Ramos (cell line): Measurements from ENCODE around the gene ZNF646.

ENCODE experiments used
- in situ Hi-C: fragments of 300-500 bp; cut with MboI; formaldehyde crosslinking; loops from one replicate; pipeline ENCODE4 v1.14.3; 2022; ENCODE audit warnings: low sequenced_read_pairs; ENCODE audit not compliant: unreplicated experiment

ZNF646 gene

DNA sequence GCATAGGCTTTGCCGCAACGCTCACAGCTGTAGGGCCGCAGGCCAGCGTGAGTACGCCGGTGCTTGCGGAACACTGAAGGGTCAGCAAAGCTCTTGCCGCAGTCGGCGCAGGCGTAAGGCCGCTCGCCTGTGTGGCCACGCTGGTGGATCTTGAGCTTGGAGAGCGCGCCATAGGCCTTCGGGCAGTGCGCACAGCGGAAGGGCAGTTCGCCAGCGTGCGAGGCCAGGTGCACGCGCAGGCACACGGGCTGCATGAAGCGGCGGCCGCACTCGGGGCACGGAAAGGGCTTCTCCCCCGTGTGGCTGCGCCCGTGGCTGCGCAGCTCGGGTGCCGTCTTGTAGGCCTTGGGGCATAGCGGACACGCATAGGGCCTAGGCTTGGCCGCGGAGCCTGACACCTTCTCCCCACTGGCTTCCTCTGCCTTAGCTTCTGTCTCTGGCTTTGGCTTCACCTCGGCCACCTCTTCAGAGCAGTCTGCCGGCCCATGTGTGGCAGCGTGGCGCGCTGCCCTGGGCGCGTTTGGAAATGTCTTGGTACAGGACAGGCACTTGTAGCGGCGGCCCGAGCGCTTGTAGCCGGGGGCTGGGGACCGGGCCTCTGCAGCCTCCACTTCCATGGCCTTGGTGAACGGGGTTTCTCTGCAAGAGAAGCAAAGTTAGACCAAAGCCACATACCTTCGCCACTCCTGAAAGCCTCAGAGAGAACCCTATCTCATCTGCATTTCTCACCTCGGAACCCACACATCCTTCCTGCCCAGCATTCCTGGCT, 10.2 kb upstream of the ZNF646 start:
- in situ Hi-C loops: no loop called here

DNA sequence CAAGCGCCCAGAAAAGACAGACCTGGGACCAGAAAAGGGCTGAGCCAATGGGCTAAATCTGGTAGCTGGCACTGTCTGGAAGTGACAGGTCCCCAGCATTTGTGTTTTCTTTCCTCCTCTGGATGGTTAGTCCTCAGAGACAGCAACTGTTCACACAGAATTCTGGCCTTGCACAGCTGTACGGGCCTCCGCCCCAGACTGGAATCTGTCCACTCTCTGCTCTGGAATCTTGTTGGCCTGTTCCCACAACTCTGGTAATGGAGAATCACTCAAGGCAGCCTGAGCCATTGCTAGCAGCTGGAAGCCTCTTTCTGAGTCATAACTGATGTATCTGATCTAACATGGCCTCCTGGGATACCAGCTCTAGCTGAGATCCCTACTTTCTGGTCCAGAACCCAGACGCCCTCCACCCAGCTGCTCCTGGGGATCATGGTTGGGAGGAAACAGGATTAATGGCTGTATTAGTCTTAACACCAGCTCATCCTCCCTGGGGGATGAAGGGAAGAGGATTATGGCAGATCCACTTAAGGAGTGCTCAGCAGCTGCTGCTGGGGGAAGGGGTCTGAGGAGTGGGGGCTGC, 9.2 kb upstream of the ZNF646 start:
- in situ Hi-C loops: no loop called here

DNA sequence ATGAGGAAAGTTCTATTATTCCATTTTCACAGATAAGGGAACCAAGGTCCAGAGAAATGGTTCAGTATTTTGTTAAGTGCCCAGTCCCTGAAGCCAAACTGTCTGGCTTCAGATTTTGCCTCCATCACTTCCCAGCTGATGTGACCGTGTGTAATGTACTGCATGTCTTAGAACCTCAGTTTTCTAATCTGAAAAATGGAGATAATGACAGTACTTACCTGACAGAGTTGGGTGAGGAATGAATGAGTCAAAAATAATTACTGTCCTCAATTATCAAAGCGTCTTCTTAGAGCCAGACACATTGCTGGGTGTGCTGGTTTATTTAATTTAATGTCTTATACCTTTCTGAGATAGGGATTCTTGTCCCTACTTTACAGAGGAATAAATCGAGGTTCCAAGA, 6.9 kb upstream of the ZNF646 start:
- in situ Hi-C loops: no loop called here

DNA sequence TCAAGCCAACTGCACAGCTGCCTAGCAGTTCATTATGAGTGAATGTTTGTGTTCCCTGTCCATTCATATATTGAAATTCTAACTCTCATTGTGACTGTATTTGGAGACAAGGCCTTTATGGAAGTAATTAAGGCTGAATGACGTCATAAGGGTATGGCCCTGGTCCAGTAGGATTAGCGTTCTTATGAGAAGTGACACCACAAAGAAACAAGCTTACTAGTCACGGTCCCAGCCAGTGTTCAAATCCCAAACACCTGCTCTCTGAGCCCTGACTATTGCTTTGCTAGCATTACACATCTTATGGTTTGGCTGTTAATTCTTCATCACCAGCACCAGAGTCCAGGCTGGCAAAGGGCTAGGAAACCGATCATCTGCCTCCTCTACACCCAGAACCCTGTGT, 2.4 kb upstream of the ZNF646 start:
- in situ Hi-C loops: no loop called here

DNA sequence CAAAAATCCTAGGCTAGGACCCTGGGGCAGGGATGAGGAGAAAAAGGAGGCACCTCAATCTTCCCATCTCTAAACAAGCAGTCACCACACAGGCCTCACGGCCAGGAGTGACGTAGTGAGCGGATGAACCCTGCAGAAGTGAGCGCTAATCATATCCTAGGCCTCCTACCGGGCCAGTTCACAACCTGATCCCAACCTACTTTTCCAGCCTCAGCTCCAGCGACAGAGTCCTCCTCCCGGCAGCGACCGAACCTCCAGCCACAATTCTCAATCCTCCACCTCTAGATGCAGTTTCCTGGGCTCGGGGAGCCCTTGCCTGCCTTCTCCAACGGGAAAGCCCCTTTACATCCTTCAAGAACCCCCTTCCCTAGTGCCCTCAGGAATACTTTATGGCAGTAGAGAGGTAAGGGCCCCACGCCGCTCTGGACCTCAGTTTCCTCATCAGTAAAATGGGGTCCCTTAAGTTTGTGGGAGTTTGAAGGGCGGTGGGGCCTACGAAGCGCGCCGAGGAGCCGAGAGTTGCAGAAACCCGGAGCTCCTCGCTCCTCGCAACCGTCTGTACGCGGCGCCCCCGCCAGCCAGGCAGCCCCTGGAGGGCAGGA, 1.6 kb upstream of the ZNF646 start:
- in situ Hi-C loops: no loop called here

DNA sequence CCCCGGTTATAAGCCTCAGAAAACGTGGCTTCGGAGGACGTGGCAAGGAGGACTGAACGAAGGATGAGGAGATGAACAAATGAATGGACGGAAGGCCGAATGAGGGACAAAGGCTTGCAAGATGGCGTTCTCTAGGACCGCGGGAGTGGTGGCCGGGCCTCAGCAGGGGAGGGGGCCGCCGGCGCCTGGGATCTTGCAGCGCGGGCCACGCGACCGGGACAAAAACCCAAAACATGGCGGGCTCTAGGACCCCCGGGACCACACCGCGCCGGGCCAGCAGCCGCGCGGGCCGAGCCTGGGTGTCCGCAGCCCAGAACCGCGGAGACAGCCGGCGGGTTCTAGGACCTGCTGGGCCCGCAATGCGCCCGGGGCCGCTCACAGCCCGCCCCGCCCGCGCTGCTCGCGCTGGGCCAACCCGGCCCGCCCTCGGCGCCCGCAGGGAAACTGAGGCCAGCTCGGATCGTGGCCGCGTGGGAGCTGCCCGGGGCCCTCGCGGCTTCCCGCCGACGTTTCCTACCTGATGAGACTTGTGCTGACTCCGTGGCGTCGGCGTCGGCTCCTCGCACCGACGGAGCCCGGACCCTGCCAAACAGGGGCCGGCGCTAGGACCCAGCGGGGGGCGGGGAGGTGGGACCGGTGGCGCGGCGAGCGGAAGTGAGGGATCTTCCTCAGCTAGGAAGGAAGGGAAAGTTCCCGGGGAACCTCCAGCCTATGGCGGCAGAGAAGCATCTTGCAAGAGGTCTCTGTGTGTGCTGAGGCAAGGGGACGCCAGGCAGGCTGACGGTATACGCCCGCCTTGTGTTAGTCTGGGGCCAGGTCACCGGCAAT, 866 bp upstream of the ZNF646 start:
- in situ Hi-C loops: no loop called here

DNA sequence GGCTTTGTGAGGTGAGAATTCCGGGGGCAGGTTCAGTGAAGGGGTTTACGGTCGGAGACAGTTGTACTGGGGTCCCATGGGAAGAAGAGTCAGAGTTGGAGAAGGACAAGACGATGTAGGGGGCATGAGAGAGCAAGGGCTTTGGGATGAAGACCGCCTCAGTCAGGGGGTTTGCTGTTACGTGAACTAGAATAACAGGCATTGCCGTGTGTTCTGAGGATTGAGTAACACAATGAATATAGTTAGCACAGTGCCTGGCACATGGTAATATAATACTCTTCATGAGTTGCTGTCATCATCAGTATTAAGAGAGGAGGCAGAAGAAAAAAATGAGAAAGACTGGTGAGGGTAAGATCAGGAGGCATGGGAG, 577 bp downstream of the ZNF646 start:
- in situ Hi-C loops: no loop called here

DNA sequence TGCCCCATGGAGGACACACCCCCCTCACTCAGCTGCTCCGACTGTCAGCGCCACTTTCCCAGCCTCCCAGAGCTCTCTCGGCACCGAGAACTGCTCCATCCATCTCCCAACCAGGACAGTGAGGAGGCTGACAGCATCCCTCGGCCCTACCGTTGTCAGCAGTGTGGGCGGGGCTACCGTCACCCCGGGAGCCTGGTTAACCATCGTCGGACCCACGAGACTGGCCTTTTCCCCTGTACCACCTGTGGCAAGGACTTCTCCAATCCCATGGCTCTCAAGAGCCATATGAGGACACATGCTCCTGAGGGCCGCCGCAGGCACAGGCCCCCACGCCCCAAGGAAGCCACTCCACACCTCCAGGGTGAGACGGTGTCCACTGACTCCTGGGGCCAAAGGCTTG, 2.1 kb downstream of the ZNF646 start:
- in situ Hi-C loops: no loop called here

DNA sequence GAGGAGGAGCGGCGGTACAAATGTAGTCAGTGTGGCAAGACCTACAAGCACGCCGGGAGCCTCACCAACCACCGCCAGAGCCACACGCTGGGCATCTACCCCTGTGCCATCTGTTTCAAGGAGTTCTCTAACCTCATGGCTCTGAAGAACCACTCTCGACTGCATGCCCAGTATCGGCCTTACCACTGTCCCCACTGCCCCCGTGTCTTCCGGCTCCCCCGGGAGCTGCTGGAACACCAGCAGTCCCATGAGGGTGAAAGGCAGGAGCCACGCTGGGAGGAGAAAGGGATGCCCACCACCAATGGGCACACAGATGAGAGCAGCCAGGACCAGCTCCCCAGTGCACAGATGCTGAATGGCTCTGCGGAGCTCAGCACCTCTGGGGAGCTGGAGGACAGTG, 2.8 kb downstream of the ZNF646 start:
- in situ Hi-C loops: no loop called here

DNA sequence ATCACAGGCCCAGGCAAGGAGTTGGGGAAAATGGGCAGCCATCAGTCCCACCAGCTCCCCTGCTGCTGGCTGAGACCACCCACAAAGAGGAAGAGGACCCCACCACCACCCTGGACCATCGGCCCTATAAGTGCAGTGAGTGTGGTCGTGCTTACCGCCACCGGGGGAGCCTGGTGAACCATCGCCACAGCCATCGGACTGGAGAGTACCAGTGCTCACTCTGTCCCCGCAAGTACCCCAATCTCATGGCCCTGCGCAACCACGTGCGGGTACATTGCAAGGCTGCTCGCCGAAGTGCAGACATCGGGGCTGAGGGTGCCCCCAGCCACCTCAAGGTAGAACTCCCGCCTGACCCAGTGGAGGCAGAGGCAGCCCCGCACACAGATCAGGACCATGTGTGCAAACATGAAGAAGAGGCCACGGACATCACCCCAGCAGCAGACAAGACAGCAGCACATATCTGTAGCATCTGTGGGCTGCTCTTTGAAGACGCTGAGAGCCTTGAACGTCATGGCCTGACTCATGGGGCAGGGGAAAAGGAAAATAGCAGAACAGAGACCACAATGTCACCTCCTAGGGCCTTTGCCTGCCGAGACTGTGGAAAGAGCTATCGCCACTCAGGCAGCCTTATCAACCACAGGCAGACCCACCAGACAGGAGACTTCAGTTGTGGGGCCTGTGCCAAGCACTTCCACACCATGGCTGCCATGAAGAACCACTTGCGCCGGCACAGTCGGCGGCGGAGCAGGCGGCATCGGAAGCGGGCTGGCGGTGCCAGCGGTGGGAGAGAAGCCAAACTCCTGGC, 3.6 kb downstream of the ZNF646 start:
- in situ Hi-C loops: no loop called here

DNA sequence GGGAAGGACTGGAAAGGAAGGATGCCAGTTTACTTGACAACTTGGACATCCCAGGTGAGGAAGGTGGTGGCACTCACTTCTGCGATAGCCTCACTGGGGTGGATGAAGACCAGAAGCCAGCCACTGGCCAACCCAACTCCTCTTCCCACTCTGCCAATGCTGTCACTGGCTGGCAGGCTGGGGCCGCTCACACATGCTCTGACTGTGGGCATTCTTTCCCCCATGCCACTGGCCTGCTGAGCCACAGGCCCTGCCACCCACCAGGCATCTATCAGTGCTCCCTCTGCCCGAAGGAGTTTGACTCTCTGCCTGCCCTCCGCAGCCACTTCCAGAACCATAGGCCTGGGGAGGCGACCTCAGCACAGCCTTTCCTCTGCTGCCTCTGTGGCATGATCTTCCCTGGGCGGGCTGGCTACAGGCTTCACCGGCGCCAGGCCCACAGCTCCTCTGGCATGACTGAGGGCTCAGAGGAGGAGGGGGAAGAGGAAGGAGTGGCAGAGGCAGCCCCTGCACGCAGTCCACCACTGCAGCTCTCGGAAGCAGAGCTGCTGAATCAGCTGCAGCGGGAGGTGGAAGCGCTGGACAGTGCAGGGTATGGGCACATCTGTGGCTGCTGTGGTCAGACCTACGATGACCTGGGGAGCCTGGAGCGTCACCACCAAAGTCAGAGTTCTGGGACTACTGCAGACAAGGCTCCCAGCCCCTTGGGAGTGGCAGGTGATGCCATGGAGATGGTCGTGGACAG, 4.5 kb downstream of the ZNF646 start:
- in situ Hi-C loops: no loop called here

DNA sequence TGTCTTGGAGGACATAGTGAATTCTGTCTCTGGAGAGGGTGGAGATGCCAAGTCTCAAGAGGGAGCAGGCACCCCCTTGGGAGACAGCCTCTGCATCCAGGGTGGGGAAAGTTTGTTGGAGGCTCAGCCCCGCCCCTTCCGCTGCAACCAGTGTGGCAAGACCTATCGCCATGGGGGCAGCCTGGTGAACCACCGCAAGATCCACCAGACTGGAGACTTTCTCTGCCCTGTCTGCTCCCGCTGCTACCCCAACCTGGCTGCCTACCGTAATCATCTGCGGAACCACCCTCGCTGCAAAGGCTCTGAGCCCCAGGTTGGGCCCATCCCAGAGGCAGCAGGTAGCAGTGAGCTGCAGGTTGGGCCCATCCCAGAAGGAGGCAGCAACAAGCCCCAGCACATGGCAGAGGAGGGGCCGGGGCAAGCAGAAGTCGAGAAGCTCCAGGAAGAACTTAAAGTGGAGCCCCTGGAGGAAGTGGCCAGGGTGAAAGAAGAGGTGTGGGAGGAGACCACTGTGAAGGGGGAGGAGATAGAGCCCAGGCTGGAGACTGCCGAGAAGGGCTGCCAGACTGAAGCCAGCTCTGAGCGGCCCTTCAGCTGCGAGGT, 5.2 kb downstream of the ZNF646 start:
- in situ Hi-C loops: no loop called here

DNA sequence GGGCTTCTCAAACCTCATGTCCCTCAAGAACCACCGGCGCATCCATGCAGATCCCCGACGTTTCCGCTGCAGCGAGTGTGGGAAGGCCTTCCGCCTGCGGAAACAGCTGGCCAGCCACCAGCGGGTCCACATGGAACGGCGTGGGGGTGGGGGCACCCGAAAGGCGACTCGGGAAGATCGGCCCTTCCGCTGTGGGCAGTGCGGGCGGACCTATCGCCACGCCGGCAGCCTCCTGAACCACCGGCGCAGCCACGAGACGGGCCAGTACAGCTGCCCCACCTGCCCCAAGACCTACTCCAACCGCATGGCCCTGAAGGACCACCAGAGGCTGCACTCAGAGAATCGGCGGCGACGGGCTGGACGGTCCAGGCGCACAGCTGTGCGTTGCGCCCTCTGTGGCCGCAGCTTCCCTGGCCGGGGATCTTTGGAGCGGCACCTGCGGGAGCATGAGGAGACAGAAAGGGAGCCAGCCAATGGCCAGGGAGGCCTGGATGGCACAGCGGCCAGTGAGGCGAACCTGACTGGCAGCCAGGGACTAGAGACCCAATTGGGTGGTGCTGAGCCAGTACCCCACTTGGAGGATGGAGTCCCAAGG, 5.9 kb downstream of the ZNF646 start:
- in situ Hi-C loops: no loop called here

DNA sequence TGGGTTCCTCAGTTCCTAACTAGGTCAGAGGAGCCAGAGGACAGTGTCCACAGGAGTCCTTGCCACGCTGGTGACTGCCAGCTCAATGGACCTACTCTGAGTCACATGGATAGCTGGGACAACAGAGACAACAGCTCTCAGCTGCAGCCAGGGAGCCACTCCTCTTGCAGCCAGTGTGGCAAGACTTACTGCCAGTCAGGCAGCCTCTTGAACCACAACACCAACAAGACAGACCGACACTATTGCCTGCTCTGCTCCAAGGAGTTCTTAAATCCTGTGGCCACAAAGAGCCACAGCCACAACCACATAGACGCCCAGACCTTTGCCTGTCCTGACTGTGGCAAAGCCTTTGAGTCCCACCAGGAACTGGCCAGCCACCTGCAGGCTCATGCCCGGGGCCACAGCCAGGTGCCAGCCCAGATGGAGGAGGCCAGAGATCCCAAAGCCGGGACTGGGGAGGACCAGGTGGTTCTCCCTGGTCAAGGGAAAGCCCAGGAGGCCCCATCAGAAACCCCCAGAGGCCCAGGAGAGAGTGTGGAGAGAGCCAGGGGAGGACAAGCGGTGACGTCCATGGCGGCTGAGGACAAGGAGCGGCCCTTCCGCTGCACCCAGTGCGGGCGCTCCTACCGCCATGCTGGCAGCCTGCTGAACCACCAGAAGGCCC, 6.7 kb downstream of the ZNF646 start:
- in situ Hi-C loops: no loop called here

DNA sequence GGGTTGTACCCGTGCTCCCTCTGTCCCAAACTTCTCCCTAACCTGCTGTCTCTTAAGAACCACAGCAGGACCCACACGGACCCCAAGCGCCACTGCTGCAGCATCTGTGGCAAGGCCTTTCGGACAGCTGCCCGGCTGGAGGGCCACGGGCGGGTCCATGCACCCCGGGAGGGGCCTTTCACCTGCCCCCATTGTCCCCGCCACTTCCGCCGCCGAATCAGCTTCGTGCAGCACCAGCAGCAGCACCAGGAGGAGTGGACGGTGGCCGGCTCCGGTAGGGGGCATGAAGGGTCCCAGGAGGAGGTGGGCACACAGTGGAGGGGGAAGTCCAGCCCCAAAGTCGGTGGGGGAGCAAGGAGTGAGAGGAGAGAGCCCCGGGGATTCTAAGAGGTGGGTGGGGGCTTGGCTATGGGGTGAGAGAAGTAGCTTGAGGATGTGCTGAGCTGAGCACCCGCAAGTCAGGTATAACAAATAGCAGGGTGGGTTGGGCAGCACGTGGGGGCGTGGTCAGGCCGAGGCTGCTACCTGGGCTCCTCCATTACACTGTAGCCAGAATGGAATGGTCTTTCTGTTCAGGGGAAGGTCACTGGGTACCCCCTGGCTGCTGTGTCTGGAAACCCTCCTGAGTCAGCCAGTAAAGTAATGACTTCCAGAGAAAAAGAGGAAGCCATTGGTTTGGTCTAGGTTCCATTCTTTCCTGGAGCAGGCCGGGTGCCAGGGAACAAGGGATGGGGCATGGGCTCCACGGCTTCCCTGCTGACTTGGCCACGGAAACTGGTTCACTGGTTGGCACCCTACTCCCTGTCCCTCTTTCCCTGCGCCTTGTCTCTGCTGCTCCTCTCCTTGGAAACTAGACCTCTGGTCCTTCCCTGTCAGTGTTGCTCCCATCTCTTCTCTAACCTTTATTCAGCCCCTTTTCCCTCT, 7.5 kb downstream of the ZNF646 start:
- in situ Hi-C loops: no loop called here

DNA sequence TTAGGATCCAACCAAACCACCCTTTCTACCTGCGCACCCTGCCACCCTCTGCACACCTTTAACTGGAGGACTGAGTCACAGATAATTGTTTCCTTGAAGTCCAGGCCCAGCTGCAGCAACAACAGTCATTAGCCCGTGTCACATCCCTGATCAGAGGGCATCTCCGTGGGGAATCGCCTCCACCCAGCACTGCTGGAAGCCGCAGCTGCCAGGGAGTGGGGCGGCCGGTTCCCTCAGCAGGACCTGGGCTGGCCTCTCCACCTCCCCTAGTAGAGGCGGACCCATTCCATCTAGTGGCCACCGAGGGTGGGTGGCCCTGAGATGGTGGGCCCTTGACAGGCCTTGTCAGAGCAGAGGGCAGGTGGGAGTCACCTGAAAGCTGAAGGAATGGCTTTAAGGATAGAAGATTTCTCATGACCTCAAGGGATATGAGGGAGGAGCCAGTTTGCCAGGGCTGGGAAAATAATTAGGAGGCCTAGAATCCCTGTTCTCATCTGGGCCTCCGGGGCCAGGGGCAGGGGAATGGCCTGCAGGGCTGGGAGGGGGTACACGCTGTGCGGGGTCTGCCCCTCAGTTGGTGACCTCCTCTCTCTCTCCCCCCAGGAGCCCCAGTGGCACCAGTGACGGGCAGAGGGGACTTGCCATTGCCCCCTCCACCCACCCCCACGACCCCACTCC, 8.3 kb downstream of the ZNF646 start:
- in situ Hi-C loops: no loop called here

DNA sequence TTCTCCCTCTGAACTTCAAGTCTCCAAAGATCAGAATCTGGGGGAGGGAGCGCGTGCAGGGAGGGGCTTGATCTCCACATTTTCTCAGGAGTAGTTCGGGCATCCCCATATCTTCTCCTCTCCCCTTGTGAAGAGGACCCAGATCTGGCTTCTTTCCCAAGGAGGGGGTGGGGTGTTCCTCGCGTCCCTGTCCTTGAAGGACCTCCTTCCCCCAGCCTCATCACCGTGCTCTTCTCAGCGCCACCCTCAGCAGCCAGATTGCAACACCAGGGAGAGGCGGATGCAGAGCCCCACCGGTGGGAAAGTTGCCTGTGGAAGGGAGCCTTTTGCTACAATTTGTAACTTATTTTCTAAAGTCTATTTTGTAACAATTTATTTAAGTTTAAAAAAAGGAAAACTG, 8.9 kb downstream of the ZNF646 start:
- in situ Hi-C loops: no loop called here
